B cell (primary cell): ENCODE measurements around the gene NPNT. TPM values are rescaled to one million over a fixed set of nuclear protein-coding genes. Genes with fewer than 3 reads are reported as not detected.

ENCODE experiments used
- ATAC-seq: fragments of 200-7000 bp; cut with Tn5 transposase; one replicate; pipeline ENCODE4 v1.10.0; 2021; ENCODE audit warnings: low read depth, mild to moderate bottlenecking, moderate number of reproducible peaks, moderate library complexity
- CTCF ChIA-PET: fragments of 350-600 bp; sonication (Branson Sonifier 250); formaldehyde crosslinking; loops from one replicate; lab custom pipeline; 2021; ENCODE audit warnings: antibody characterized with exemption, inconsistent platforms; lab: Charles Lee
- POLR2A ChIA-PET: fragments of 350-600 bp; sonication (Branson Sonifier 250); formaldehyde crosslinking; loops from one replicate; lab custom pipeline; 2021; ENCODE audit warnings: antibody characterized with exemption; lab: Charles Lee
- DNase-seq: peaks from one replicate; pipeline ENCODE4 v3.0.0; 2013
- H2AFZ ChIP-seq: 2 replicates; pipeline ENCODE4 v1.6.1; 2012; ENCODE audit warnings: mild to moderate bottlenecking, low read depth, low read length; ENCODE audit not compliant: insufficient read depth, poor library complexity, severe bottlenecking
- H3K27ac ChIP-seq, 2 donors: 1 replicate in 1 of 2; 2 replicates in 1 of 2; pipeline ENCODE4 v1.5.1; 2012 to 2013; ENCODE audit warnings: low read length in 2 of 2, mild to moderate bottlenecking in 2 of 2, moderate library complexity in 1 of 2
- H3K27me3 ChIP-seq, 4 experiments: fragments of 200-600 bp in 1 of 4; sonication (generic) in 1 of 4; replicated peaks in 1 of 4; 1 replicate in 2 of 4; 2 replicates in 2 of 4; pipeline versions ENCODE4 v1.6.1 to v1.7.0; 2013 to 2016; ENCODE audit warnings: low read length in 3 of 4, mild to moderate bottlenecking in 2 of 4, mixed read lengths in 1 of 4, moderate library complexity in 1 of 4; ENCODE audit not compliant: insufficient read depth in 4 of 4, control insufficient read depth in 3 of 4; ENCODE audit errors: control extremely low read depth in 1 of 4
- H3K36me3 ChIP-seq, 2 experiments: replicated peaks in 1 of 2; 1 replicate in 1 of 2; 2 replicates in 1 of 2; pipeline versions ENCODE4 v1.6.1 to v1.7.1; 2013; ENCODE audit warnings: low read length in 1 of 2; ENCODE audit not compliant: insufficient read depth in 2 of 2, control insufficient read depth in 1 of 2; ENCODE audit errors: control extremely low read depth in 1 of 2, extremely low read depth in 1 of 2
- H3K4me1 ChIP-seq, 2 donors: fragments of 200-600 bp in 1 of 2; sonication (generic) in 1 of 2; 1 replicate in 1 of 2; 2 replicates in 1 of 2; pipeline versions ENCODE4 v1.5.1 to v1.6.1; 2013 to 2017; ENCODE audit warnings: low read length in 2 of 2; ENCODE audit not compliant: control insufficient read depth in 2 of 2, insufficient read depth in 2 of 2
- H3K4me2 ChIP-seq: replicated peaks from 2 replicates; pipeline ENCODE3; 2012; ENCODE audit warnings: mild to moderate bottlenecking, low read depth, low read length; ENCODE audit not compliant: poor library complexity, severe bottlenecking
- H3K4me3 ChIP-seq, 5 experiments: fragments of 200-600 bp in 1 of 5; sonication (generic) in 1 of 5; 1 replicate in 3 of 5; 2 replicates in 2 of 5; pipeline versions ENCODE4 v1.5.1 to v1.7.0; 2011 to 2016; ENCODE audit warnings: low read length in 4 of 5, mild to moderate bottlenecking in 4 of 5, low read depth in 2 of 5, control low read depth in 1 of 5, moderate library complexity in 1 of 5; ENCODE audit not compliant: insufficient read depth in 1 of 5; ENCODE audit errors: control extremely low read depth in 1 of 5, extremely low read depth in 1 of 5
- H3K79me2 ChIP-seq: fragments of 200-600 bp; sonication (generic); one replicate; pipeline ENCODE4 v1.6.0; 2016; ENCODE audit warnings: low read length; ENCODE audit not compliant: control insufficient read depth, insufficient read depth
- H3K9ac ChIP-seq: fragments of 200-600 bp; sonication (generic); 2 replicates; pipeline ENCODE4 v1.6.1; 2017; ENCODE audit warnings: mild to moderate bottlenecking, low read length, moderate library complexity
- H3K9me3 ChIP-seq, 3 donors: one replicate each; pipeline versions ENCODE4 v1.6.1 to v1.7.1; 2013; ENCODE audit warnings: low read length in 2 of 3; ENCODE audit not compliant: control insufficient read depth in 2 of 3, insufficient read depth in 1 of 3; ENCODE audit errors: control extremely low read depth in 1 of 3
- H4K20me1 ChIP-seq: 2 replicates; pipeline ENCODE4 v1.6.0; 2012; ENCODE audit warnings: mild to moderate bottlenecking, low read length; ENCODE audit not compliant: insufficient read depth, control insufficient read depth, poor library complexity, severe bottlenecking
- H3K27ac Mint-ChIP-seq: one replicate; pipeline ENCODE4 v1.8.0; 2021; ENCODE audit warnings: mixed read lengths
- H3K27me3 Mint-ChIP-seq: one replicate; pipeline ENCODE4 v1.8.0; 2021; ENCODE audit warnings: mixed read lengths
- H3K4me1 Mint-ChIP-seq: one replicate; pipeline ENCODE4 v1.8.0; 2021; ENCODE audit warnings: mixed read lengths
- H3K4me3 Mint-ChIP-seq: one replicate; pipeline ENCODE4 v1.8.0; 2021; ENCODE audit warnings: mixed read lengths
- H3K9me3 Mint-ChIP-seq: one replicate; pipeline ENCODE4 v1.8.0; 2022; ENCODE audit warnings: mixed read lengths; ENCODE audit not compliant: insufficient read depth
- EZH2 ChIP-seq: IDR thresholded peaks from 2 replicates; pipeline ENCODE4 v1.6.1; 2012; ENCODE audit warnings: borderline replicate concordance, low read depth, mild to moderate bottlenecking, moderate library complexity, low read length; ENCODE audit not compliant: insufficient read depth, poor library complexity, severe bottlenecking
- whole genome bisulfite sequencing: methylation state at CpG from one replicate; pipeline ENCODE4 v1.1.5; 2013; ENCODE audit warnings: missing lambda C conversion rate; ENCODE audit not compliant: insufficient coverage; 5-methylcytosine and 5-hydroxymethylcytosine counted together
- intact Hi-C: fragments of 100-400 bp; cut with micrococcal nuclease; formaldehyde crosslinking; loops from one replicate; pipeline ENCODE4 v1.10.0; 2022
- polyA plus RNA-seq: library from polyadenylated mRNA; depleted of rRNA; stranded (reverse); fragments of >200 nt; gene quantifications from 2 replicates; pipeline ENCODE4 v1.2.3, GENCODE V29; 2012
- total RNA-seq, 2 donors: library from RNA; stranded (reverse); fragments of 120-200 nt in 1 of 2; gene quantifications; 1 replicate in 1 of 2; 2 replicates in 1 of 2; pipeline versions ENCODE4 v1.2.3 to v1.2.4, GENCODE V29; 2013 to 2022
- TF ChIP-seq, protein P1 (sequence below): fragments of 200-600 bp; IDR thresholded peaks from one replicate; pipeline ENCODE4 v1.8.0; 2022; ENCODE audit warnings: antibody characterized with exemption, mild to moderate bottlenecking

Gene NPNT
- total and polyA plus RNA-seq, 2 donors (not counting 1 experiment from before 2014, with no cell fraction given): not detected

- WGBS: no CpG with 5 or more reads among the region's 3 CpGs
- H3K4me1 Mint-ChIP-seq: no peaks in the 10 kb centered on the region
- CTCF ChIA-PET: no interaction called here
Measured at GRCh38 chr4:105976915-105977314, 81.6 kb downstream of the NPNT start.

DNA sequence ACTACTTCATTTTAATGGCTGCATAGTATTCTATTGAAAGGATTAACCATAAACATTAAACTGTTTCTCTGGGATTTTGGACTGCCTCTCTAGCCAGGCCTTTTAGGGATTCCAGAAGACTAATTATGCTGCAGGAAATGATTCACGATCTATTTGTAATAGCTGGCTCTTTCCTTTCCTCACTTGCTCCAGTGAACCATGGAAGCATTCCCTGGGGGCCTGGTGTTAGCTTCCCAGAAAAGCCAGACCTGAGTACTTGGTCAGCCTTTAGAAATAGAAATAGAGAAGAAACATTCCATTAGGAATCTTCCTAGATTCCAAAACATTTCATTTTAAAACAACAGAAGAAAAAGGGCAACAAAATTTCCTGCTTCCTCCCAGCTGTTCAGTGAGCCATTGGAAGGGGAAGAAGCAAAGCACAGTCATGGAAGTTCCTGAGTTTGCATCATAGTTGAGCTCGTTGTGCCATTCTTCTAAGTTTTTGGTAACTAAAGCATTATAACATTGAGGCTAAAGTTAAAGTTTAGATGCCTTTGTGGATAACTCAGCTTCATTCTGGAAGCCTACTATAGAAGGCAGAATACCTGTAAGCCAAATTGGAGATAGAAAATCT lies 83.5 kb downstream of the NPNT start:
- H3K9me3 ChIP-seq: no peaks in the 10 kb centered on the region
- no peaks in the 10 kb centered on the region for H3K79me2 ChIP-seq
- TF ChIP-seq, protein P1, sequence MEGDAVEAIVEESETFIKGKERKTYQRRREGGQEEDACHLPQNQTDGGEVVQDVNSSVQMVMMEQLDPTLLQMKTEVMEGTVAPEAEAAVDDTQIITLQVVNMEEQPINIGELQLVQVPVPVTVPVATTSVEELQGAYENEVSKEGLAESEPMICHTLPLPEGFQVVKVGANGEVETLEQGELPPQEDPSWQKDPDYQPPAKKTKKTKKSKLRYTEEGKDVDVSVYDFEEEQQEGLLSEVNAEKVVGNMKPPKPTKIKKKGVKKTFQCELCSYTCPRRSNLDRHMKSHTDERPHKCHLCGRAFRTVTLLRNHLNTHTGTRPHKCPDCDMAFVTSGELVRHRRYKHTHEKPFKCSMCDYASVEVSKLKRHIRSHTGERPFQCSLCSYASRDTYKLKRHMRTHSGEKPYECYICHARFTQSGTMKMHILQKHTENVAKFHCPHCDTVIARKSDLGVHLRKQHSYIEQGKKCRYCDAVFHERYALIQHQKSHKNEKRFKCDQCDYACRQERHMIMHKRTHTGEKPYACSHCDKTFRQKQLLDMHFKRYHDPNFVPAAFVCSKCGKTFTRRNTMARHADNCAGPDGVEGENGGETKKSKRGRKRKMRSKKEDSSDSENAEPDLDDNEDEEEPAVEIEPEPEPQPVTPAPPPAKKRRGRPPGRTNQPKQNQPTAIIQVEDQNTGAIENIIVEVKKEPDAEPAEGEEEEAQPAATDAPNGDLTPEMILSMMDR: no peak
- no peak for TF ChIP-seq EZH2
- no CpG with 5 or more reads among the region's 2 CpGs for WGBS
- no peaks in the 10 kb centered on the region for H3K4me1 ChIP-seq
- no peaks in the 10 kb centered on the region for H3K36me3 ChIP-seq
- H3K9ac ChIP-seq: no peak overlapping the region
- H3K4me2 ChIP-seq: no peak overlapping the region
- no peaks in the 10 kb centered on the region for H3K4me1 Mint-ChIP-seq
- intact Hi-C loops: no loop called here
- ChIA-PET CTCF (no interaction called here), POLR2A (no interaction called here)
- H3K9me3 Mint-ChIP-seq: peaks cover 3% of the 10 kb centered on the region
- H2AFZ ChIP-seq: no peak overlapping the region
- H3K27me3 Mint-ChIP-seq: no peaks in the 10 kb centered on the region
- DNase-seq (no peak), ATAC-seq (no peak)
- no peak overlapping the region for H3K4me3 ChIP-seq
- no peaks in the 10 kb centered on the region for H4K20me1 ChIP-seq
- no peak overlapping the region for H3K27ac Mint-ChIP-seq
- H3K4me3 Mint-ChIP-seq: no peak overlapping the region
- H3K27ac ChIP-seq: no peak overlapping the region
- no peaks in the 10 kb centered on the region for H3K27me3 ChIP-seq

More at GRCh38 chr4:105976915-105977314, 81.6 kb downstream of the NPNT start:
- TF ChIP-seq, protein P1: no peak
- TF ChIP-seq EZH2: no peak
- Mint-ChIP-seq H3K4me3 (no peak overlapping the region), H3K9me3 (peaks cover 3% of the 10 kb centered on the region), H3K27ac (no peak overlapping the region), H3K27me3 (peaks cover 5% of the 10 kb centered on the region)
- Histone ChIP-seq H4K20me1 (no peaks in the 10 kb centered on the region), H3K4me3 (no peak overlapping the region), H3K27ac (no peak overlapping the region), H3K27me3 (no peaks in the 10 kb centered on the region), H3K9me3 (no peaks in the 10 kb centered on the region), H2AFZ (no peak overlapping the region), H3K79me2 (no peaks in the 10 kb centered on the region), H3K4me1 (no peaks in the 10 kb centered on the region), H3K9ac (no peak overlapping the region), H3K36me3 (no peaks in the 10 kb centered on the region), H3K4me2 (no peak overlapping the region)
- DNase-seq (no peak), ATAC-seq (no peak)
- POLR2A ChIA-PET: no interaction called here
- intact Hi-C loops: no loop called here
